Measurements from ENCODE around the gene MYO1B. TPM values are rescaled to one million over a fixed set of nuclear protein-coding genes. Genes with fewer than 3 reads are reported as not detected.

The MYO1B gene
- total RNA-seq, 1 experiment from 2014 or later = 43.2 TPM

DNA sequence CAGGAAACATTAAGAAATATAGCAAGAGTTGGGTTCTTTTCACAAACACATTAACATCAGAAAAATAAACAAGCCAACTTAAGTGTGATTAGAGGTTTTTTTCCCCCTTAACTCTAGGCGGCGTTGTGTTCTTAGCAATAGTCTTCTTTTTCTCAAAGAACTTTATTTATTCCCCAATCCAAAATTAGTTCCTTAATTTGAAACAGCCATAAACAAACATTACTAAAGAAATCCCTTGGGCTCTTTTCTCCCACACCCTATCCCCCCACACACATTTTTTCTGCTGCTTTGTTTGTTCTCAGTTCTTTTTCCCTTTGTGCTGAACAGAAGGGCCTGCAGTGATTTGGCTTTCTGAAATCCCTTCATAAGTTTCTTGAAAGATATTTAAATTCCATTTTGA is 13.2 kb upstream of the MYO1B start:
- Histone ChIP-seq H3K56ac (ENCODE audit: insufficient read length, low read depth, low read length) (no peak overlapping the region), H2AK5ac (ENCODE audit: insufficient read length, low read length) (no peak overlapping the region), H3K23me2 (ENCODE audit: insufficient read length, low read depth, low read length, poor library complexity, severe bottlenecking) (no peaks in the 10 kb centered on the region), H2BK120ac (ENCODE audit: low read depth, low read length, poor library complexity, severe bottlenecking) (no peak overlapping the region), H4K20me1 (ENCODE audit: control insufficient read depth, insufficient read depth, insufficient read length) (no peaks in the 10 kb centered on the region), H3K4me2 (ENCODE audit: insufficient read depth, insufficient read length, low read length) (no peak overlapping the region), H3K79me2 (ENCODE audit: insufficient read depth, low read length) (no peaks in the 10 kb centered on the region), H2BK5ac (ENCODE audit: insufficient read length, low read length) (no peak overlapping the region), H3K14ac (ENCODE audit: insufficient read depth, low read length) (no peak overlapping the region), H4K5ac (ENCODE audit: insufficient read length, low read depth, low read length) (no peak overlapping the region), H3K9ac (ENCODE audit: extremely low read depth, insufficient read length, low read length) (no peak overlapping the region), H4K91ac (ENCODE audit: insufficient read length, low read depth, low read length) (no peak overlapping the region), H3K27ac (ENCODE audit: insufficient read length, low read depth, low read length) (no peak overlapping the region), H3K4me1 (ENCODE audit: insufficient read depth, low read length) (no peaks in the 10 kb centered on the region), H2AFZ (ENCODE audit: low read length) (no peak overlapping the region), H2BK15ac (ENCODE audit: low read depth, low read length) (no peak overlapping the region), H3K79me1 (ENCODE audit: insufficient read depth, low read depth, low read length, poor library complexity, severe bottlenecking) (no peaks in the 10 kb centered on the region), H2BK20ac (ENCODE audit: low read depth, low read length, poor library complexity, severe bottlenecking) (no peak overlapping the region), H2BK12ac (ENCODE audit: insufficient read length, low read depth, low read length) (no peak overlapping the region), H3K4ac (ENCODE audit: low read depth, low read length) (no peak overlapping the region), H3K18ac (ENCODE audit: insufficient read length, low read depth, low read length) (no peak overlapping the region), H3K23ac (ENCODE audit: insufficient read length, low read depth, low read length) (no peak overlapping the region), H3K27me3 (ENCODE audit: insufficient read depth, low read length) (no peaks in the 10 kb centered on the region), H3T11ph (ENCODE audit: low read length) (no peak overlapping the region), H4K8ac (replicated peaks; ENCODE audit: insufficient read length, low read depth, low read length) (no peak overlapping the region), H3K9me3 (ENCODE audit: control insufficient read depth, low read depth, low read length) (no peaks in the 10 kb centered on the region)
- WGBS (ENCODE audit: extremely low coverage, insufficient read length, low lambda C conversion rate) = no CpG with 5 or more reads among the region's 2 CpGs
- Mint-ChIP-seq H3K4me3 (no peak overlapping the region), H3K36me3 (ENCODE audit: insufficient read depth in 1 of 3, low read depth in 3 of 3) (no peaks in the 10 kb centered on the region), H3K9me3 (no peaks in the 10 kb centered on the region), H3K4me1 (peaks cover 2 to 9% of the 10 kb centered on the region in 2 experiments; a peak in 3 of 4 replicates), H3K27ac (no peak overlapping the region), H3K27me3 (ENCODE audit: low read depth) (no peaks in the 10 kb centered on the region)
- TF ChIP-seq CTCF (conservative IDR thresholded peaks at IDR 0.05) = peak; percentile 63
- no peak for DNase-seq

Data from H9 (cell line).